ENCODE data around the gene MED7. TPM values are rescaled to one million over a fixed set of nuclear protein-coding genes. Genes with fewer than 3 reads are reported as not detected.

The MED7 gene
- total and polyA plus RNA-seq, 9 of the 15 experiments (the other 6 are each of a cell fraction or from before 2014, with no cell fraction given), result 4.5 to 38.7 (median 12.2) TPM

GRCh38 chr5:157175071-157175612 lies 32.5 kb upstream of the MED7 start:
- Histone ChIP-seq H2AFZ (ENCODE audit: low read depth, low read length) (no peak overlapping the region), H3K9ac (ENCODE audit: insufficient read depth in 1 of 2, low read depth in 2 of 2, low read length in 2 of 2) (no peak overlapping the region), H3K4me1 (replicated peaks in 1 of 2; ENCODE audit: control insufficient read depth in 2 of 2, insufficient read depth in 2 of 2, low read length in 2 of 2) (no peaks in the 10 kb centered on the region), H3K79me2 (ENCODE audit: control insufficient read depth, insufficient read depth, low read length) (no peaks in the 10 kb centered on the region), H3K27me3 (ENCODE audit: control insufficient read depth in 2 of 2, insufficient read depth in 2 of 2, low read length in 2 of 2) (no peaks in the 10 kb centered on the region; a peak in 1 of 5 replicates), H3K9me3 (replicated peaks; ENCODE audit: control insufficient read depth, insufficient read depth, low read depth, low read length) (no peaks in the 10 kb centered on the region), H3K36me3 (ENCODE audit: control insufficient read depth, insufficient read depth, low read length) (no peaks in the 10 kb centered on the region), H3K9me1 (ENCODE audit: control insufficient read depth, insufficient read depth, low read length) (no peaks in the 10 kb centered on the region), H4K20me1 (replicated peaks; ENCODE audit: control insufficient read depth, insufficient read depth, low read length) (no peaks in the 10 kb centered on the region), H3K4me2 (ENCODE audit: insufficient read depth, low read length) (no peak overlapping the region), H3K4me3 (no peak overlapping the region), H3K27ac (ENCODE audit: extremely low read depth, low read depth, low read length) (no peak overlapping the region)
- DNase-seq (ENCODE audit: extremely low read depth in 1 of 4, low spot score in 3 of 4), result no peak
- intact Hi-C loops (cut with micrococcal nuclease), result no loop called here
- WGBS (ENCODE audit: insufficient coverage, low coverage, missing lambda C conversion rate), result 3% methylated on average over 8 of the region's 8 CpGs
- CTCF ChIA-PET (ENCODE audit: low intra/inter-chr PET ratio), result no interaction called here
- POLR2A ChIA-PET, result no interaction called here
- in situ Hi-C loops (cut with MboI), result no loop called here
- no peak for FAIRE-seq
- BruUV-seq (replicated peaks), result no TSS peak
- ATAC-seq, result no peak
- no peak for TF ChIP-seq ETV5 (CRISPR knock-in tag; IDR thresholded peaks at IDR 0.05; ENCODE audit: low read depth)
- no peak for TF ChIP-seq FOXA1 (IDR thresholded peaks at IDR 0.05; ENCODE audit: borderline replicate concordance)
- no peak for TF ChIP-seq ZNF263 (CRISPR knock-in tag; IDR thresholded peaks at IDR 0.05; ENCODE audit: borderline replicate concordance)
- no peak for TF ChIP-seq SNAPC5 (CRISPR knock-in tag; IDR thresholded peaks at IDR 0.05)
- TF ChIP-seq AFF1 (IDR thresholded peaks at IDR 0.05; ENCODE audit: low read depth in 1 of 2, partially characterized antibody in 2 of 2), result no peak
- TF ChIP-seq ZNF696 (CRISPR knock-in tag; conservative IDR thresholded peaks at IDR 0.05), result no peak
- no peak for TF ChIP-seq RHOXF2B (CRISPR knock-in tag; conservative IDR thresholded peaks at IDR 0.05)
- no peak for TF ChIP-seq NR2C2 (CRISPR knock-in tag; IDR thresholded peaks at IDR 0.05)
- TF ChIP-seq NR2C2 (tag; IDR thresholded peaks at IDR 0.05), result no peak
- TF ChIP-seq HDAC6 (IDR thresholded peaks at IDR 0.05; ENCODE audit: low read depth, low read length), result no peak
- no peak for TF ChIP-seq SNIP1 (IDR thresholded peaks at IDR 0.05; ENCODE audit: low read depth)
- no peak for TF ChIP-seq U2AF2 (optimal IDR thresholded peaks at IDR 0.05; ENCODE audit: low read depth, low read length)
- no peak for TF ChIP-seq YY1 (IDR thresholded peaks at IDR 0.05; ENCODE audit: borderline replicate concordance in 1 of 3, control insufficient read depth in 1 of 3, extremely low read depth in 1 of 3, insufficient read depth in 3 of 3, insufficient read length in 1 of 3, insufficient replicate concordance in 2 of 3, low read depth in 1 of 3, low read length in 2 of 3)
- no peak for TF ChIP-seq ZFP36 (IDR thresholded peaks at IDR 0.05; ENCODE audit: low read depth, low read length, partially characterized antibody)
- no peak for TF ChIP-seq E2F8 (IDR thresholded peaks at IDR 0.05; ENCODE audit: low read depth, partially characterized antibody)
- no peak for TF ChIP-seq YBX1 (IDR thresholded peaks at IDR 0.05)
- TF ChIP-seq ZKSCAN1 (IDR thresholded peaks at IDR 0.05; ENCODE audit: low read depth, low read length), result no peak
